ENCODE data around the gene ZSWIM7.

The ZSWIM7 gene, protein sequence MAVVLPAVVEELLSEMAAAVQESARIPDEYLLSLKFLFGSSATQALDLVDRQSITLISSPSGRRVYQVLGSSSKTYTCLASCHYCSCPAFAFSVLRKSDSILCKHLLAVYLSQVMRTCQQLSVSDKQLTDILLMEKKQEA

DNA sequence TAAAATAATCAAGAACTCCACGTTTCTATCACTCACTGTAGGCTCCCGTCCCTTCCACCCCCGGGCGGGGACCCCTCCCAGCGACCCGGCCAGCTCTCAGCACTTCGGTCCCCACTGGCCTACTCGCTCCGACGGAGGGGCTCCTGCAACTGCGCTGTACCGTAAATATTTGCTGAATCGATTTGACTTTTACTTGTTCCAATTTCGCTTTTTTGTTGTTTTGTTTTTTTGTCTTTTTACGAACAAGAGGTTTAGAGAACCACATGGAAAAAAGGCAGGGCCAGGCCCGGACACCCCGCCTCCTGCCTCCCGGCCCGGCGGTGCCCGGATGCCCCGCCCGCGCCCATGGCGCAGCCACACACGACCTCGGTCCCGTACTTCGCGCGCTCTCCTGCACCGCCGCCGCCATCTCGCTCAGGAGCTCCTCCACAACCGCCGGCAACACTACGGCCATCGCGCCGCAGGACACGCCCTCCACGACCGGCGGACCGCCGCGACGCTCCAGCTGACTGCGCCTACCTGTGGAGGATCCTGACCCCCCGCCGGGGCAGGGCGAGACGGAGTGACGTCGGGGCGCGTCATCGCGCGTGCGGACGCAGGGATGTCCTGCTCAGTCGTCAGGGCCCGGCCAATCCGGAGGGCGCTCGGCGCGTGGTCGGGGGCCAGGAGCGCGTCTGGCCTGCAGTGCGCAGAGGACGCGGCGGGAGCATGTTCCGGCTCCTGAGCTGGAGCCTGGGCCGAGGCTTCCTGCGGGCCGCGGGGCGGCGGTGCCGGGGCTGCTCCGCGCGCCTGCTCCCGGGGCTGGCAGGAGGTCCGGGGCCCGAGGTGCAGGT is at the start of gene ZSWIM7, which contains the start of gene TTC19:
Gene ZSWIM7, minus strand, starts transcription at position 564 of the 833 bp plus-strand sequence. Its CDS starts 110 bp downstream, at position 454.
Gene TTC19, plus strand, starts transcription at position 684 of the 833 bp plus-strand sequence. Its CDS starts 25 bp downstream, at position 709.
- DNase-seq, result peak; percentile 97

- no peak for DNase-seq
These were observed 49.4 kb upstream of the ZSWIM7 start for GRCh38 chr17:16048811-16049449.

DNA sequence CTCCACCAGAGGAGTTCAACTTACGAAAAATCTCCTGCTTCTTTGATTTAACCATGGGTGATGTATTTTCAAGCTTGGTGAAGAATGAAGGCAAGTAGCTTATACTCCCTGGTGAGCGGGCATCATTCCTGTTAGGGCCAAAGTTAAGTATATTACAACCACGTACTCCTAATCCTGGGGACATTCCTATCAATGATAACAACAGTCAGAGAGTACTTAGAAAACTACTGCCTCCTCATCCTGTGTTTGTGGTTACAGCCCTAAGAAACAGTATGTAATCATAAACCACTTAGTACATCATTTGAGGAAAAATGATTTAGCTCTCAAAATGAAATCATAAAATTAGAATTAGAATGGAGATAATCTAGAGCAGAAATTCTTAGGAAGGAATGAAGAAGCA is 47.5 kb upstream of the ZSWIM7 start:
- DNase-seq, result no peak

DNA sequence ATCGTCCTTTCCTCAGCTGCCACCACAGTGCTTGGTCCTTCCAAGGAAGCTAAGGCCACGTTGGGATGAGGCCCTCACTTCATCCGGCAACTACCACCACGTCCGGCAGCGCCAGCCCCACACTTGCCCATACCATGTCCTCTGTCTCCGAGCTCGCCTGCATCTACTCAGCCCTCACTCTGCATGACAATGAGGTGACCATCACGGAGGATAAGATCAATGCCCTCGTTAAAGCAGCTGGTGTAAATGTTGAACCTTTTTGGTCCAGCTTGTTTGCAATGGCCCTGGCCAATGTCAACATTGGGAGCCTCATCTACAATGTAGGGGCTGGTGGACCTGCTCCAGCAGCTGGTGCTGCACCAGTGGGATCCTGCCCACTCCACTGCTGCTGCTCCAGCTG is 45.0 kb upstream of the ZSWIM7 start:
- DNase-seq, result no peak

DNA sequence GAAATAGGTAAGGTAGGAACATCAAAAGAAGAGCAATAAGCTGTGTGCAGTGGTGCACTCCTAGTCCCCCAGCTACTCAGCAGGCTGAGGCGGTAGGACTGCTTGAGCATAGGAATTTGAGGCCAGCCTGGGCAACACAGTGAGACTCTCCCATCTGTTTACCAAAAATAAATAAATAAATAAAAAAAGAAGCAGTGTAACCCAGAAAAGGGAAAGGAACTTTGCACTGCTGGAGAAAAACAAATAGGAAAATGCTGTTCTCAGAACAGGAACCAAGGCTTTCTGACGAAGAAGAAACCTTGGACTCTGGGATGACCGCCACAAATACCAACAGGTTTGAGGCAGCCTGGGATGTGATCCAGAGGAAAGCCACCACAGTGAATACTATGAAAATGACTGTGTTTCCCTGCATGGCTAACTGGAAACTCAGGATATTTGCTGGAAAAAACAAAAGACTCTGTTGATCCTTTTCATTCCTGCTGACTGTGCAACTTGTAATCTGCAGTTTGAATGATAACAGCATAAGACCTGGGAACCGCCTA is 41.3 kb upstream of the ZSWIM7 start:
- no peak for DNase-seq

- DNase-seq, result no peak
These were observed 38.1 kb upstream of the ZSWIM7 start for GRCh38 chr17:16037636-16038035.

DNA sequence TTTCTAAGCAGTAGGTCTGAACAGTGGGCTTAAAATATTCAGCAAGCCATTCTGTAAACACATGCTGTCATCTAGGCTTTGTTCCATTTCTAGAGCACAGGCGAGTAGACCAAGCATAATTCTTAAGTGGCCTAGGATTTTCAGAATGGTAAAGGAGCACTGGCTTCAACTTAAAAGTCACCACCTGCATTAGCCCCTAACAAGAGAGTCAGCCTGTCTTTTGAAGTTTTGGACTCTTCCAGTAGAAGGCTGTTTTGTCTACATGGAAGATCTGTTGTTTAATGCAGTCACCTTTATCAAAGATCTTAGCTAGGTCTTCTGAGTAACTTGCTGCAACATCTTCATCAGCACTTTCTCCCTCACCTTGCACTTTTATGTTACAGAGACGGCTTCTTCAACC is 36.8 kb upstream of the ZSWIM7 start:
- DNase-seq, result no peak

DNA sequence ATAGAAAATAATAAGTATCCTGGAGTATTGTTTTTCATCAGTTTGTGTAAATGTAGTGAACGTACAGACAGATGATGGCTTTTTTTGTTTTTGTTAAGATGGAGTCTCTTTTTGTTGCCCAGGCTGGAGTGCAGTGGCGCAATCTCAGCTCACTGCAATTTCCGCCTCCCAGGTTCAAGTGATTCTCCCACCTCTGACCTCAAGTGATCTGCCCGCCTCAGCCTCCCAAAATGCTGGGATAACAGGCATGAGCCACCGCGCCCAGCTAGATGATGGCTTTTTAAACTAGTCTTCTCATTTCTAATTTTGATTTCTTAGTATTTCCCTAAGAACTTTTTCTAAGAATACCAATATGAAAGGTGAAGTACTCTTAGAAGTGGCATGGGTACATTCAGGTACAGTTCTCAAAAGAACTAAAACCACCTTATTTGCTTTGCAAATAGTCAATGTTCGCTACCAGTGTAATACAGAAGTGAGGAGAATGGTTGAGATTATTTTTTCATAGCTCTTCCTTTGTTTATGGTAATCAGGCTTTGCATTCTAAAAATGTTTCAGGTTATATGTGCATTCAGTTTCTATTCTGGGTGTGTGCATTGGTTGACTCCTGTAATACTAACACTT is 34.3 kb upstream of the ZSWIM7 start:
- DNase-seq, result no peak

DNA sequence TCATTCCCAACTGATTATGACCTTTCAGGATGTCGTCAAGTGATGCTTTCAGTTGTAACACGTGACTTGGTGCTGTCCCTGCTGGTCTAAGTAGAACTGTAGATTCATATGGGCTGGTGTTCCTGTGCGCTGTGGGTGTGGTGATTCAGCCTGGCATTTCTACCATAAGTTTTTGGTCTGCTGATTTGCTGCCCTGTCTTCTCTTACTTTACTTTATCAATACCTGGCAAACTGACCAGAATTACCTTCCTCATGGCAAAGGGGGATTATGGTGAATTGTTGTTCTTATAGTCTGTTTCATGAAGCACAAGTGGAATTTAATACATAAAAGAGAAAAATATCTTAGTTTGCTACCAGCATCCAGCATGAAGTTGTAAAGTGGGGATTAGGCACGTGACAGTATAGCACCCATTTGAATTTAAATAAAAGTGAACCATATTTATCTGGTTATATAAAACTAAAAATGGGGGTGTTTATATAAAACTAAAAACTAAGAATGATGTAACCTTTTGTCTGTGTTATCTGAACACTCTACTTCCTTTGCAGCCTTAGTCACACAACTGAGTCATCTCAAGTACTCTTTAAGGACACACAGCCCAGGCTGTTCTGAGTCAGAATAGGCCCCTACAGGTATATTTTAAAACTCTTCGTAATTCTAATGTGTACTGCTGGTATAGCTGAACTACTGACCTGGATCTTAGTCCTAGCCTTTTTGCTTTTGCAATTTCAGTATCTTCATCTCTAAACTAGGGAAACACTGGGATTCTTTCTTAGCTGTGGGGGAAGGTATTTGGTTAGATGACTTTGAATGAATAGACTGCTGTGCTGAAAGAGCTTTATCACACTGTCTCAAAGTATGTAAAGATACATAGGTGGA is 28.4 kb upstream of the ZSWIM7 start:
- DNase-seq, result no peak

GRCh38 chr17:16026895-16027294 is 27.4 kb upstream of the ZSWIM7 start:
- DNase-seq, result no peak

GRCh38 chr17:16025202-16025601 is 25.7 kb upstream of the ZSWIM7 start:
- no peak for DNase-seq

GRCh38 chr17:16023881-16024280 is 24.4 kb upstream of the ZSWIM7 start:
- DNase-seq, result no peak

DNA sequence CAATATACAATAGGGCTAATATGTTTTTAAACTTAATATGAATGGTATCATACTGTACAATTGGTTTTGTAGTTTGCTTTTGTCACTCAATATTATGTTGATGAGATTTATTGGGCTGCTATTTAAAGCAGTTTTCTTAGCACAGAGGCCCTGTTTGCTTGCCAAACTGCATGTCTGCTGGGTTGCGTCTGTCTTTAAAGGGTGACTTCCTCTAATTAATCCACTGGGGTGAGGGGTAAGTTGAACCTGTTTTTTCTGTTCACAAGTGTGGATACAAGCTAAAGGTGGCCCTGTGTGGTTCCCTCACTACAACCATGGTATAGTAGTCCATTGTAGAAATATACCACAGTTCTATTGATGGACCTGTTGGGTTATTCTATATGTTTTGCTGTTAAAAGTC is 19.8 kb upstream of the ZSWIM7 start:
- no peak for DNase-seq

- peak; percentile 35 for DNase-seq
These were observed 14.5 kb upstream of the ZSWIM7 start for GRCh38 chr17:16013943-16014407.

GRCh38 chr17:16007439-16007838 is 7.9 kb upstream of the ZSWIM7 start:
- DNase-seq, result no peak

DNA sequence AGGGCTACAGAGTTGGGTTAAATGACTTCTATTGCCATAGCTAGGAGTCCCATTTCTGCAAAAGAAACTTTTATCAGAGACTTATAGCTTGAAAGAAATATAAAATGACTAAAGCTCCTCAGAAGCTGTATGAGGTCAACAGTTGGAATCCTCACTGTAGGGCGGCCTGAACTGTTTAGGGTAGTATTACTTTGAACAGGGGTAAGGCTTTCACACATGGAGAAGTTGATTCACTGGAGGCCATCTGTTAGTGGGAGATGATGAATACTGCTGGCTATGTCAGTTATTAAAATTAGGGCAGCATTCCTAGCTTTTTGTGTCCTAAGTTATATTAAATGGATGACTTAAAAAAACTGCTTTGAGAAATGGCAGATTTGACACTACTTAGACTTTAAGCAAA is 6.1 kb upstream of the ZSWIM7 start:
- no peak for DNase-seq

DNA sequence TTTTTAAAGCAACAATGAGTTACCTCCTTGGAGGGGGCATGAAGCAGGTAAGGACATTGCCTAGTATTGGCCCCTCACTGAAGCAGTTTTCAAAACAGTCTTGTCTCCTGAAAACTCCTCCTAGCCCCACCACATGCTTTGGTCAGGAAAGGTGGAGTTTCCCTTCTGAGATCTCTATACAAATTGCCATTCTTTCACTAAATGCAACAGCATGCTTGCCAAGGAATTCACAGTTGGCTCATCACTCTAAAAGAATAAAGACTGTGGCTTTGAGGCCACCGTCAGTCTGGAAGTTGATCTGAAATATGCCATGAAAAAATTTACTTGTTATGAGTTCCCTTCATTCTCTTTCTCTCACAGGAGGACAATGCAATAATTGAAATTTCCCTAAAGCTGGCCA is 4.3 kb upstream of the ZSWIM7 start:
- DNase-seq, result no peak

GRCh38 chr17:16002708-16003260 is 3.3 kb upstream of the ZSWIM7 start:
- no peak for DNase-seq

GRCh38 chr17:16001226-16001897 is 1.9 kb upstream of the ZSWIM7 start:
- DNase-seq, result no peak

DNA sequence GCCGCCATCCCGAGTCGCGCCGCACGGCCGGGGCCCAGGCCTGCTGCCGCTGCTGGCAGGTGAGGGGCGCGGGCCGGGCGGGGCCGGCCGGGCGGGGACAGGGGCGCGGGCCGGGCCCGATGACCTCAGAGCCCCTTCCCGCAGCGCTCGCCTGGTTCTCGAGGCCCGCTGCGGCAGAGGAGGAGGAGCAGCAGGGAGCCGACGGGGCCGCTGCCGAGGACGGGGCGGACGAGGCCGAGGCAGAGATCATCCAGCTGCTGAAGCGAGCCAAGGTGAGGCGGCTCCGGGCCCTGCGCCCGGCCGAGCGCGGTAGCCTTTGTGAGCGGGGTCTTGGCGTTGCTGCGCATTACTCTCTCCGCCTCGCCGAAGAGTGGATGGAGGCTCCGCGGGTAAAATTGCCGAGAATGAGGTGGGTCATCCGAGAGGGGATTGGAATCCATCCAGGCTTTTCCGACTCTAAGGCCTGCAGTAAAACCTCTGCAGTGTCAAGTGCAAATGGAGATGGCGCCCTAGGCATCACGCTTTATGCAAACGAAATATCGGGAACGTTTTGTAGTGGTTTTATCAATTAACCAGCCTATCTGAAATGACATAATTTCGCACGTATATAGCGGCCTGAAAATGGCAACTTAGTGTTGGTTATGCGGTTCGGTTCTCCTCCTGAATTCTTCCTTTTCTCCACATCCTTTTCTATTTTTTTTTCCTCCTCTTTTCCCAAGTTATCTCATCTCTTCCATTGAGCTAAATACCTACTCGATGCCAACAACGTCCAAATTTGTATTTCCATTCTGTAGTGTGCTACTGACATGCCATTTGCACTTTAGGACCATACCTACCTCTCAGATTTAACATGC is 697 bp upstream of the ZSWIM7 start:
- DNase-seq, result peak; percentile 56

All from NCI-H1105 treated with DMSO at 0.1 percent for 48 hours (cell line).